ENCODE measurements around the gene PDK2.
"Not testable (repeated sequence)": the region's sequence is repeated elsewhere in the genome, so short reads cannot be mapped to it uniquely, and the experiment has no call there.

PDK2 gene

DNA sequence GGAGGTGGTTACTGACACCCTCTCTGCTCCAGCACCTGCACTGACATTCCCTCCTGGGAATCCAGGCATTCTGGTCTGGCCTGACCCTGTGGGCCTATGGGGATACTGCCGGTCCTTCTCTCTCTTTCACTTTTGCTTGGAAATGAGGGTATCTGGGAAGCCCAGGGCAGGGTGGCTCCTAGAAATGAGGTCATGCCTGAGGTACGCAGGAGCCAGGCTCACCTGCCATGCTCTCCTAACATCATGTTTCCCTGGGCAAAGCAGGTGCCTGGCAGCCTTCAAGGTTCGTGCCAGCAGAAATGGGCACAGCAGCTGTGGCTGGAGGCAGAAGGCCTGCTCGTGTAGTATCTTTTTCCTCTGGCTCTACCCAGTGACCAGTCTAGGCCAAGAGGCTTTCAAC is 35.9 kb upstream of the PDK2 start:
- no peak for DNase-seq

DNA sequence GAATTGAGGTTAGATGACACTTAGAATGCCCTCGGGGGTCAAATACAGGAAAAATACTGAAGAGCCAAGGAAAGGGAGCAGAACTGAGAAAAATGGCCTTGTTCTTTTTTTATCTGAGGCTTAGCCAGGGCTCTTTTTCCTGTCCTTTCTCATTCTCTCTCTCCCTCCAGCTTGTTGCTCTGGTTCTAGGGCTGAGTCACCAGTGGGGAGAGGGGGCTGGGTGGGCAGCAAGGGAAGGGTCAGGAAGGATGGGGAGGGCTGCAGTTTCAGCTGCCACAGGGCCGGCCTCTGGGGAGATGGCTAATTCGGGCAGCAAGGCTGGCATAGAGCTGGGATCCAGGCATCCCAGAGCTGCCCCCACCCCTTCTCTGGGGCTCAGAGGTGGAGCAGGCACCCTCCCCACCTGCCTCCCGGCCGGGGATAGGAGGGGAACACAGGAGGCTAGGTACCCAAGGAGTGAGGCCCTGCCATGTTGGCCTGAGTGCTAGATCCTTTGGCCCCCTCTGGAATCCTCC is 35.3 kb upstream of the PDK2 start:
- DNase-seq, result no peak

DNA sequence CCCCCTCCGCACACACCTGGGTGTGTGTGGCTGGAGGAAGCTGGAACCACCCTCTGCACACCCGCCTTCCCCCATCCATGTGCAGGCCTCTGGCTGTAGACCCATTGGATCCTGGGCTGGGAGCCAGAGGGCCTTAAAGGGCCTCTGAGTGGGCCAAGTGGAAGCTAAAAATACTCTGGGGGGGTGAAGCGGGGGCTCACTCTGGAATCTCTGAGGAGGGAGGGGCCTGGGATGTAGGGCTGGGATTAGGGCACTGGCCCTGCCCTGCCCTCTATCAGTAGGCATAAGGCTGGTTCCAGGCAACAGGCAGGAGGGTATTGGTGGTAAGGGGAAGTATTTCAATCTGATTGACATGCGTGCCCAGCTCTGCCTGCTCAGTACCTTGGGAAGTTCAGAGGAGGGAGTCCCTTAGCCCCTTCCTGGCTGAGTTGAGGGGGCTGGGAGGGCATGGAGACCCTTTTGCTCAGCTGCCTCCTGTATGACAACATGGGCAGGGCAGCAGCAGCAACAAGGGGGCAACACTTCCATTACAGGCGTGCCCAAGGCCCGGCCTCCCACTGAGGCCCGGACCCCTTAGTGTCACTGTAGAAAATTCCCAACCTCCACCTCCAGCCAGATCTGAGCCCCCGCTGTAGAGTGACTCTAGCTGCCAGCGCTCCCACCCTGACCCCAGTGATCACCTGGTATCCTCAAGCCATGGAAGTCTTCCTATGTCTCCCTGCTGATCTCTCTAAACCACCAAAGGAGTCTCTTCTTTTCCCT is 34.0 kb upstream of the PDK2 start:
- DNase-seq, result no peak

DNA sequence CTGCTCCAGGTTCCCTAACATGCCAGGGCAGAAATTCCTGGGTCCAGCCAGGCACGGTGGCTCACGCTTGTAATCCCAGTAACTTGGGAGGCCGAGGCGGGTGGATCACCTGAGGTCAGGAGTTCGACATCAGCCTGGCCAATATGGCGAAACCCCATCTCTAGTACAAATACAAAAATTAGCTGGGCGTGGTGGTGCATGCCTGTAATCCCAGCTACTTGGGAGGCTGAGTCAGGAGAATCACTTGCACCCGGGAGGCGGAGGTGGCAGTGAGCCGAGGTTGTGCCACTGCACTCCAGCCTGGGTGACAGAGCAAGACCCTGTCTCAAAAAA is 33.5 kb upstream of the PDK2 start:
- not testable (repeated sequence) for DNase-seq

DNA sequence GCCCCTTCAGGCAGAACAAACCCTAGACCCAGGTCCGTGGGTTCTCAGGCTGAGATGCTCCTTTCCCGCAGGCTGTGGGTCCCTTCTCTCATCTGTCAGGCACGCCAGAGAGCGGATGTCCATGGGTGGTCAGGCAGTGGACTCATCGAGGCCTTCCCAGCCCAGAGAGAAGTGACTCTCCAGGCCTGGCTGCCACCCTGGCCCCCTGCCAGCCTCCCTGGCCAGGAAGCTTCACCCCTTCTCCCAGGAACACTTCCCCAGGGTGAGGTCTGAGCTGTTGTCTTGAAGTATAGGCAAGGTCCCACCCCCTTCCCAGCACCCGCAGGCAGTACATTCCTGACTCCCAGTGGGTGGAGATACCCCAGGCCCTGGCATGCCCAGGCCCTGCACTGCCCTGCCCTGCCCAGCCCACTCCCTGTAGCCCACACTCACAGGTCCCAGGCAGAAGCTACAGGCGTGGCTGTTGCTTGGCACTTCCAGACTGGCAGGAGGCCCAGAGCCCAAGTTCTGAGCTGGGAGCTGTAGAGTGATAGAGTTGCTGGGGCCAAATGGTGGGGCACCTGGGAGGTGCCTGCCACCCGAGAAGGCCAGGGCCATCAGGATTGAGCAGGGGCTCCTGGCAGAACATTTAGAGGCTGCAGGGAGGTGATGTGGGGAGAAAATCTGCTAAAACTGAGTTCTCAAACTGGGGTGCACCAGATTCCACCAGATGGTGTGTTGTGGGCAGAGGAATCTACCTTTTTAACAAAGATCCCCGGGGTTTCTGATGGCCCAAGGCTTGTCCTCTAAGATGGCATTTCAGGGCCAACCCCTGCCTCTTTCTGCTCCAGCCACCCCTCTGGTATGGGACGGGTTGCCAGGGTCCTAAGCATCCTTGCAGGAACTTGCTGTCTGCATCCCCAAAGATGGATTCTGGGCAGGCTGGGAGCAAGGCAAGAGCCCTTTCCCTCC is 32.6 kb upstream of the PDK2 start:
- DNase-seq, result no peak

DNA sequence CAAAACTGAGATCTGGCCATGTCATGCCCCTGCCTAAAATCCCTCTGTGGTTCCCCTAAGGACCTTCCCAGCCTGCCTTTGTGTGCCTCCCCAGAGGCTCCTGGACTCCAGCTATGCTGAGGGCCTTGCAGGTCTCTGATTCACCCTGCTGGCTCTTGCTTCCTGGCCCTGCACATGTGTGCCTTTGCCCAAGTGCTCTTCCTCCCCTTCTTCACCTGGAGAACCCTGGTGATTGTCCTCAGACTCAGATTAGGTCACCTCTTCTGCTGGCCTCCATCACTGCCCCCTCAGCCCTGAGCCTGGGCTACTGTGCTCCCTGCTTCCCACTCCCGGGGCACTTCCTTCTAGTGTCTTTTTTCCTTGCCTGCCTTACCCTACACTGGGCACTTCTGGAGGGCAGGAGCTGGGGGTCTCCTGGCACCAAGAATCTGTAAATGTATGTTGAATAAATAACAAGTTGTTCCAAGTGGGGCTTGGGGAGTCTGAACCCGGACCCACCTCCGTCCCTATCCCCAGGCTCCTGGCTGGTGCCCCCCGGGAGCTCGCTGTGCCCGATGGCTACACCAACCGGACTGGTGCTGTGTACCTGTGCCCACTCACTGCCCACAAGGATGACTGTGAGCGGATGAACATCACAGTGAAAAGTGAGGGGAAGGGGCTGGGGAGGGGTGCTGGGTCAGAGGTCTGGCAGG is 31.4 kb upstream of the PDK2 start:
- DNase-seq, result no peak

DNA sequence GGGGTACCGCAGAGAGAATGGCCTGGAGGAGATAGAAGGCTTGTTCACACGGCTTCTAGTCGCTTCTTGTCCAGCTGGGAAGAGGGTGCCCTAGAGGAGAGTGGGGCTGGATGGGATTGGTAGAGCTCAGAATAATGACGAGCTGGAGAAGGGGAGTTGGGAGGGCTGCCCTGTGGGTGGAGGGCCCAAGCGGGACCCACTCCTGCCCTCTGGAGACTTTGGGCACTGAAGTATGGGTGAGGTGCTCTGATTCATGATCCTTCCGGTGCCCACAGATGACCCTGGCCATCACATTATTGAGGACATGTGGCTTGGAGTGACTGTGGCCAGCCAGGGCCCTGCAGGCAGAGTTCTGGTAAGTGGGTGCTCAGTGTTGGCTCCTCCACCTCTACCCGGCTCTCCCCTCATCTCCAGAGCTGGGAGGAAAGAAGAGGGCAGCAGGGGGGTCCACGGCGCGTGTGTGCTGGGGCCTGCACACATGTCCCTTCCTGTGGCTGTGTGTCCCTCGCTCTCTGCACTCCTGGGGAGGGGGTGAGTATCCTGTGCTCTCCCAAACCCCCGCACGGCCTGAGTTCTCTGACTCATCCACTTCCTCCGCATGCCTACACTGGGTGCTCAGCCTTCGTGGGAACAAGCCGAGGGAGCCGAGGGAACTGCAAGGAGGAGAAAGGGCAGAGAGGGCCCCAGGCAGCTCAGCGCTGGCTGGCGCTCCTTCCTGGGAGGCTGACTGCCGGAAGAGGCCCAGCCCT is 30.7 kb upstream of the PDK2 start:
- DNase-seq, result no peak

DNA sequence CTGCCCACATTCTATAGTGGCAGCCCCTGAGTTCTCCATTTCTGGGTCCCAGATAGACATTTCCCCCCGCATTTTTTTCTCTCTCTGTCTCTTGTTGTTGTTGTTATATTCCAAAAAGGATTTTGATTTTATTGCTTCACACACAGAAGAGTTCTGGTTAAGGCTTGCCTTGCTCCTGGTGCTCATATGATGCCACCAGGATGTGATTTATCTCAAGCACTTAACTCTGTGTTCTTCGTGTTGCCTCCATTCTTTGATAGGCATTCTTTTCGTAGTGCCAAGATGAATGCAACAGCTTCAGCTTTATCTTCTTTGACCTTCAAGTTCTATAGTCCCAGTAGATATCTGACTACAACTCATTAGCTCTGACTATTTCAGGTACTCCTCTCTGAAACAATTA is 30.1 kb upstream of the PDK2 start:
- DNase-seq, result no peak

DNA sequence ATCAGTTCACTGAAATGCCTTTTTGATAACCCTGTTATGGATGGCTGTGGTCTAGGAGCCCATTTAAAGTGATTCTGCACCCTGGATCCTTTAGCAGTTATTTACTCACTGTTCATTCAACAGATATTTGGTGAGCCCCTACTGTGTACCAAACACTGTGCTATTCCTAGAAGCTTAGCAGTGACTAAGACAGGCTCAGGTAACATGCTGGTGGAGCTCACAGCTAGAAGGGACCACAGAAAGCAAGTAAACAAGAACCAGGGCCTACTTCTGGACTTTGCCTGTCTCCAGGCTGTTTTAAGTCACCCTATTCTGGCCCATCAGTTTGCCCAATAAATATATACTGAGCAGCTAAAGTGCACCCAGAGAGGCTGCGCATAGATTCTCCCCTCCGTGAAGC is 28.2 kb upstream of the PDK2 start:
- DNase-seq, result no peak

DNA sequence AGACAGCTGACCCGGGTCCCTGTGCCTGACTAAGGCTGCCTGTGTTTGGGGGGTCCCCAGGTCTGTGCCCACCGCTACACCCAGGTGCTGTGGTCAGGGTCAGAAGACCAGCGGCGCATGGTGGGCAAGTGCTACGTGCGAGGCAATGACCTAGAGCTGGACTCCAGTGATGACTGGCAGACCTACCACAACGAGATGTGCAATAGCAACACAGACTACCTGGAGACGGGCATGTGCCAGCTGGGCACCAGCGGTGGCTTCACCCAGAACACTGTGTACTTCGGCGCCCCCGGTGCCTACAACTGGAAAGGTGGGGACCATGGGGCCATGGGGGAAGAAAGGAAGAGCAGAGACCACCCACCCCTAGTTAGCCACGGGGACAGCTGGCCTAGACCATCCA is 27.2 kb upstream of the PDK2 start:
- no peak for DNase-seq

DNA sequence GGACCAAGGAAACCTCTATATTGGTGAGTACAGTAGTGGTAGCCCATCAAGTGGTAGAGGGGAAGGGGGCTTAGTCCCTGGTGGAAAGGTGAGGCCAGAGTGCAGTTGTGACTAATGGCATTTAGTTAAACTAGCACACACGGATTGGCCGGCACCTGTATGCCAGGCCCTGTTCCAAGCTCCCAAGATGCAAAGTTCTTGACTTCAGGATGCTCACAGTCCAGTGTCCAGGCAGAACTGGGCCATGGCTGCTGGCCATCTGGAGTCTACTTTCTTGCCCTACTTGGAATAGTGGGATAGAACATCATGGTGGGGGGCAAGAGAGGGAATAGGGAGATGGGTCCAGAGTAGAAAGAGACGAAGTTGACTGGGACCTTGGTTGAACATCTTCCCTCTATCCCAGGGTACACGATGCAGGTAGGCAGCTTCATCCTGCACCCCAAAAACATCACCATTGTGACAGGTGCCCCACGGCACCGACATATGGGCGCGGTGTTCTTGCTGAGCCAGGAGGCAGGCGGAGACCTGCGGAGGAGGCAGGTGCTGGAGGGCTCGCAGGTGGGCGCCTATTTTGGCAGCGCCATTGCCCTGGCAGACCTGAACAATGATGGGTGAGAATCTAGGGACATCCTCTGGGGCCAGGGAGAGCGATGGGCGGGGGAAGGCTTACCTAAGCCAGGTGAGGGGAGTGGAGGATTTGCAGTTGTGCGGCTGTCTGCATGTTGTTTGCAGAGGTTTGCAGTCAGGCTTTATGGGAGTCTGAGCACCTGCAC is 24.1 kb upstream of the PDK2 start:
- no peak for DNase-seq

DNA sequence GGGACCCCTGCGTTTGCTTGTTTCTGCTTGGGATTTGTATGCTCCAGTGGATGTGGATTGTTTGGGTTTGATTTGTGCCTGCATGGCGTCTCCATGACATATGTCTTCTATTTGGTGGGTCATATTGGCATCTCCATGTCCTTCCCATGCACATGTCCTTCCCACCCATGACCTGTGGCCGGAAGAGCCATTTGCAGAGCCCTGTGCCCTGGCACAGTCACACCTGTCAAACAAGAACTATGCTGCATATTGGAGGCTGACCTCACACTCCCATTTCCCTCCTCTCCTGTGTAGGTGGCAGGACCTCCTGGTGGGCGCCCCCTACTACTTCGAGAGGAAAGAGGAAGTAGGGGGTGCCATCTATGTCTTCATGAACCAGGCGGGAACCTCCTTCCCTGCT is 23.5 kb upstream of the PDK2 start:
- DNase-seq, result no peak

DNA sequence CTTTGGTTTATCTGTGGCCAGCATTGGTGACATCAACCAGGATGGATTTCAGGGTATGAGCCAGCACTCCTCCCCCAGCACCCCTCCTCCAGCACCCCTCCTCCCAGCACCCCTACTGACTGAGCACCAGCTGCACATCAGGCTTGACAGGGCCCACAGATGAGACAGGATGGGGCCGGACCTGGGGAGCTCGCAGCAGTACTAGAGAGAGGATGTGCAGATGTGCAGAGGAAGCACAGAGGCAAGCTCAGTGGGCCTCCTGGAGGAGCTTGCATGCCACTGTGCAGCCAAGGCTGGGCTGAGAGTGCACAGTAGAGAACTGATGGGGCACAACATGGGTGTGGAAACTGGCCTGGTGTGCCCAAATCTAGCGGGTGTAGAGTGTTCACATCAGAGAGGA is 23.0 kb upstream of the PDK2 start:
- DNase-seq, result no peak

DNA sequence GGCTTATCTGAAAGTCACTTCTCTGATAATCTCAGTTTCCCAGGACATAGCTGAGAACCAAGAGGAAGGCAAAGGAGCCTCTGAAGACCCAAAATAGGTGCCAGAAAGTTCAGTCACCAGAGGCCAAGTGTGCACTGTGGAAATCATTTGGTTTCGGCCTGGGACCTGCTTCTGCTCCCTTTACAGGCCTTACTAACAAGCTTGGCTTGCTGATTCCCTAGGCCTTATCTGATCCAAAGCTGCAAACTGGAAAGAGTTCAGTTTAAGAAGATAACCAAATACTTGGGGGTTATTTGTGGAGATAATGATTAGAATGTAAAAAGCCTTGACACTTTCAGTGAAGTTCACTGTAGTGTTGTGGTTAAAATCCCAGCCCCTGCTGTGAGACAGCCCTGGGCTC is 22.2 kb upstream of the PDK2 start:
- no peak for DNase-seq

DNA sequence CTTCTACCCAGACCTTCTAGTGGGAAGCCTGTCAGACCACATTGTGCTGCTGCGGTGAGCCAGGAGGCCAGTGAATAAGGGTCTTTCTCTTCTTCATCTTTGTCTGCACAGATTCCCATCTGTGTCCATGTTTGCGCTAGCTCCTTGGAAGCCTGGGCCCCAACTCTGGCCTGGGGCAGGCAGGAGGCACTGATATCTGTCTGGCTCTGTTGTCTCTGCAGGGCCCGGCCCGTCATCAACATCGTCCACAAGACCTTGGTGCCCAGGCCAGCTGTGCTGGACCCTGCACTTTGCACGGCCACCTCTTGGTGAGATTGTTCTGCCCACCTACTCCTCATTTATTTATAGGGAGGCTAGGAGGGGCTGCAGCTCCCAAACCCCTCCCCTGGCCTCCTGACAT is 20.9 kb upstream of the PDK2 start:
- DNase-seq, result no peak

DNA sequence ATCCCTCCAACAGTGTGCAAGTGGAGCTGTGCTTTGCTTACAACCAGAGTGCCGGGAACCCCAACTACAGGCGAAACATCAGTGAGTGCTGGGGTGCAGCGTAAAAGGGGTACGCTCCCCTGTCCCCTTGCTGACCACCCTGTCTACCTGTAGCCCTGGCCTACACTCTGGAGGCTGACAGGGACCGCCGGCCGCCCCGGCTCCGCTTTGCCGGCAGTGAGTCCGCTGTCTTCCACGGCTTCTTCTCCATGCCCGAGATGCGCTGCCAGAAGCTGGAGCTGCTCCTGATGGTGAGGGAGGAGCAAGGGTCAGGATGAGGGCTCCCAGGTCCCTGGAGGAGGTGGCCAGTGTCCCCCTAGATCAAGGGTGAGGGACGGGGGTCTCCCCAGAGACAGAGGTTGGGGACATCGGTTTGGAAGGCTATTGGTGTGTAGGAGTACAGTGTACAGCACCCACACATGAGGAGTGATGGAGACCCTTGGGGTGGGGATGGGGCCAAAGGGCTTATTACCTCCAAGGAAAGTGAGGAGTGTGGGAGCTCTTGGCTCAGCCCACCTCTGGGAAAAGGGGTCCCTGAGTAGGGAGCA is 19.6 kb upstream of the PDK2 start:
- no peak for DNase-seq

DNA sequence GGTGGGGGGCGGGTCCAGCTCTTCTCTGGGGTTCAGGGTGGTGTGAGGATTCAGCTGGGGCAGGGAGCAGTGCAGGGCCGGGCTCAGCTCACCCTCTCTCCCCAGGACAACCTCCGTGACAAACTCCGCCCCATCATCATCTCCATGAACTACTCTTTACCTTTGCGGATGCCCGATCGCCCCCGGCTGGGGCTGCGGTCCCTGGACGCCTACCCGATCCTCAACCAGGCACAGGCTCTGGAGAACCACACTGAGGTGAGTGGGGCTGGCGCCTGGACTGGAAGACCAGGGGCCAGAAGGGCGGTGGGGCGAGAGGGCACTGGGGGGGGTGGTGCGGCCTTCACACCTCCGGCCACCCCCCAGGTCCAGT is 18.9 kb upstream of the PDK2 start:
- DNase-seq, result no peak

DNA sequence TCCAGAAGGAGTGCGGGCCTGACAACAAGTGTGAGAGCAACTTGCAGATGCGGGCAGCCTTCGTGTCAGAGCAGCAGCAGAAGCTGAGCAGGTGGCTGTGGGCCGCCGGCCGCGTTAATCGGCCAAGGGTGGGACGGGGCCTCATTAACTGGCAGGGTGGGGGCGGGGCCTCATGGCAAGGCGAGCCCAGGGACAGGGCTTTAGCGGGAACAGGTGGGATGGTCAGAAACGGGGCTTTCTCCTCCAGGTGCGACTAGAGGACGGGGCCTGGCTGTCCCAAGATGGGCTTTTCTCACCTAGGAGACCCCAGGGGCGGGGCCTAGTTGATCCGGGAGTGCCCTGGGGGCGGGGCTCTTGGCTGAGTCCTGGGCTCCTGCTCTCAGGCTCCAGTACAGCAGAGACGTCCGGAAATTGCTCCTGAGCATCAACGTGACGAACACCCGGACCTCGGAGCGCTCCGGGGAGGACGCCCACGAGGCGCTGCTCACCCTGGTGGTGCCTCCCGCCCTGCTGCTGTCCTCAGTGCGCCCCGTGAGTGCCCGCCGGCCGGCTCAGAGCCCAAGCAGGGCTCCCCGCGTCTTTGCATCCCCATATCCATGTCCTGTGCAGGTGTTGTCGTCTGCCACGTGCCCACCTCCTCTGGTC is 18.4 kb upstream of the PDK2 start:
- no peak for DNase-seq

DNA sequence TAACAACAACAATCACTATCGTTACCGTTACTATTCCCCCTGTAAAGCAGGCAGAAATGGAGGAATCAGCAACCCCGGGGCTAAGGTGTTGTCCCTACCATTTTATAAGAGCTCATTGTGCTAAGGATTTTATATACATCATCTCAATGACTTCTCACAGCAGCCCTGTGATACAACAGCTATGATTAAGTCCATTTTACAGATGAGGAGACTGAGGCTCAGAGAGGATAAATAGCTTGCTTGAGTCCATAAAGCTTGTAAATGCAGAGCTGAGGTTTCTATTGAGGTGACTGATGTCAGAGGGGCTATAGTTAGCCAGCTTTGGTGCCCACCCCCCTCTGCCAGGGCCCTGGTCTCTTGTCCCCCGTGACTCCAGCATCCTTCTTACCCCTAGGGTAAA is 16.7 kb upstream of the PDK2 start:
- no peak for DNase-seq

DNA sequence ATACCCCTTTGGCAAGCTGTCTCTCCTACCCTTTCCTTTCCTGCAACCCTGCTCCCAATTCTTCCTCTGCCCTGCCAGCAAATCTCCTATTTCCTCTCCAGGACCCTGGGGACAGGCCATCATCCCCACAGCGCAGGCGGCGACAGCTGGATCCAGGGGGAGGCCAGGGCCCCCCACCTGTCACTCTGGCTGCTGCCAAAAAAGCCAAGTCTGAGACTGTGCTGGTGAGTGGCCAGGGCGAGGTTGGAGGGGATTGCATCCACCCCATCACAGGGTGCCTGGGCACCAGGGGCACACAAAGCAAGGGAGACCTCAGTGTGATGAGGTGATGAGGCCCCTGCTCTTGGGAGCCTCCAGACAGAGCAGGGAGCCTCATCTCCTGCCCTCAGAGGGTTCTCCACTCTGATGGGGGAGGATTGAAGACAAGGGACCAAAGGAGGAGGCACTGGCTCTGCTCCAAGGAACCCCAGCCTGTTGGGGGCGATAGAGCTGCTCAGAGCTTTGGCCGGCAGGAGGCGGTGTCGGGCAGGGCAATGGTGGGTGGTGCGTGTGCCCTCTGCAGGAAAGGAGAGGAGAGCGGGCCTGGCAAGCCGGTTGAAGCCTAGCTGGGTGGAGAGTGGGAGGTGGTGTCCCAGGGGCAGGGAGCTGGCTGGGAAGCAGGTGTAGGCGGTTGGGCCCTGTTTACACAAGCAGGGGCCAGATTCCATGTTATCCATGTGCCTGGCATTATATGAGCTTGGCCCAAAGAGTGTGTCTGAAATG is 15.6 kb upstream of the PDK2 start:
- peak; percentile 26 for DNase-seq

Measured in activated naive CD4-positive, alpha-beta T cell treated with Interleukin-2 at 50 U/mL for 16 hours (primary cell).